GM10248 (cell line): Measurements from ENCODE around the gene TBC1D5.

ENCODE experiments used
- CTCF ChIA-PET: fragments of 300-600 bp; sonication (Branson Sonifier 250); formaldehyde crosslinking; extraction: SDS; loops from one replicate; lab custom pipeline; 2021; ENCODE audit warnings: antibody characterized with exemption; lab: Yijun Ruan, JAX
- POLR2A ChIA-PET: fragments of 350-650 bp; sonication (Branson Sonifier 250); formaldehyde crosslinking; extraction: SDS; loops from one replicate; lab custom pipeline; 2020; ENCODE audit warnings: antibody characterized with exemption; lab: Yijun Ruan, JAX
- DNase-seq: peaks from one replicate; pipeline ENCODE4 v3.0.0; 2012; ENCODE audit errors: extremely low spot score
- TF ChIP-seq, protein P1 (sequence below): IDR thresholded peaks from 2 replicates; pipeline ENCODE4 v1.5.1; 2012; ENCODE audit warnings: mild to moderate bottlenecking, low read depth; ENCODE audit errors: extremely low read depth, missing control alignments, control extremely low read depth

Gene TBC1D5

DNA sequence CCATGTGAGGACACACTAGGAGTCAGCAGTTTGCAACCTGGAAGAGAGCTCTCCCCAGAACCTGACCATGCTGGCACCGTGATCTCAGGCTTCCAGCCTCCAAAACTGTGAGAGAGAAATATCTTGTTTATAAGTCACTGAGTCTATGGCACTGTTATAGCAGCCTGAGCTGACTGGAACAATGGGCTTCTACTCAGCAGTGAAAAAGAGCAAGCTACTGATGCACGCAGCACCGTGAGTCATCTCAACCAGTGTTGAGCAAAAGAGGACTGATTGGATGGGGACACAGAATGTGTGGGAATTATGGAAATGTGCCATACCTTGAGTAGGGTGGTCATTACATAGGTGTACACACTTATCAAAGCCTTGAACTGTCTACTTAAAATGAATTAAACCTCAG is 627.2 kb downstream of the TBC1D5 start:
- TF ChIP-seq, protein P1, sequence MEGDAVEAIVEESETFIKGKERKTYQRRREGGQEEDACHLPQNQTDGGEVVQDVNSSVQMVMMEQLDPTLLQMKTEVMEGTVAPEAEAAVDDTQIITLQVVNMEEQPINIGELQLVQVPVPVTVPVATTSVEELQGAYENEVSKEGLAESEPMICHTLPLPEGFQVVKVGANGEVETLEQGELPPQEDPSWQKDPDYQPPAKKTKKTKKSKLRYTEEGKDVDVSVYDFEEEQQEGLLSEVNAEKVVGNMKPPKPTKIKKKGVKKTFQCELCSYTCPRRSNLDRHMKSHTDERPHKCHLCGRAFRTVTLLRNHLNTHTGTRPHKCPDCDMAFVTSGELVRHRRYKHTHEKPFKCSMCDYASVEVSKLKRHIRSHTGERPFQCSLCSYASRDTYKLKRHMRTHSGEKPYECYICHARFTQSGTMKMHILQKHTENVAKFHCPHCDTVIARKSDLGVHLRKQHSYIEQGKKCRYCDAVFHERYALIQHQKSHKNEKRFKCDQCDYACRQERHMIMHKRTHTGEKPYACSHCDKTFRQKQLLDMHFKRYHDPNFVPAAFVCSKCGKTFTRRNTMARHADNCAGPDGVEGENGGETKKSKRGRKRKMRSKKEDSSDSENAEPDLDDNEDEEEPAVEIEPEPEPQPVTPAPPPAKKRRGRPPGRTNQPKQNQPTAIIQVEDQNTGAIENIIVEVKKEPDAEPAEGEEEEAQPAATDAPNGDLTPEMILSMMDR, result no peak
- DNase-seq, result no peak
- ChIA-PET CTCF (interaction anchor here (0.8 kb wide), 1 partner anchor 12 kb away, joined by 3 read pairs; no protein-coding TSS in a partner anchor), POLR2A (no interaction called here)

DNA sequence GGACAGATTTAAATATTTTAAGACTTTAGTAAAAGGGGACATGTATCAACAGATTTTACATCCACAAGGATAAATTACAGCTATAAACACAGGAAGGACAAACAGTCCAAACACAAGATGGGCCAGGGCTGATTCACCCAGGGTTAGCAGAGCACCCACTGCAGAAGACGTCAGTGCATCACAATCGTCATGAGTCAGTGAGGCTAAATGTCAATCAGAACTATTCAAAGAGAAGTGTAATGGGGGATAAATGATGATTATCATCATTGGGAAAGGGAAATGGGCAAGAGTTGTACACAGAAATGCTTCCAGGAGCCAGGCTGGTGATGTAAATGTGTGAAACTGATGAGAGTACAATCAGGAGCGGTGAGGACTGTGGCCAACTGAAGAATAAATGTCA is 630.8 kb downstream of the TBC1D5 start:
- CTCF ChIA-PET, result interaction anchor here (1.3 kb wide), 1 partner anchor 8 kb away, joined by 3 read pairs; no protein-coding TSS in a partner anchor
- no peak for DNase-seq
- POLR2A ChIA-PET, result no interaction called here
- TF ChIP-seq, protein P1, result no peak

DNA sequence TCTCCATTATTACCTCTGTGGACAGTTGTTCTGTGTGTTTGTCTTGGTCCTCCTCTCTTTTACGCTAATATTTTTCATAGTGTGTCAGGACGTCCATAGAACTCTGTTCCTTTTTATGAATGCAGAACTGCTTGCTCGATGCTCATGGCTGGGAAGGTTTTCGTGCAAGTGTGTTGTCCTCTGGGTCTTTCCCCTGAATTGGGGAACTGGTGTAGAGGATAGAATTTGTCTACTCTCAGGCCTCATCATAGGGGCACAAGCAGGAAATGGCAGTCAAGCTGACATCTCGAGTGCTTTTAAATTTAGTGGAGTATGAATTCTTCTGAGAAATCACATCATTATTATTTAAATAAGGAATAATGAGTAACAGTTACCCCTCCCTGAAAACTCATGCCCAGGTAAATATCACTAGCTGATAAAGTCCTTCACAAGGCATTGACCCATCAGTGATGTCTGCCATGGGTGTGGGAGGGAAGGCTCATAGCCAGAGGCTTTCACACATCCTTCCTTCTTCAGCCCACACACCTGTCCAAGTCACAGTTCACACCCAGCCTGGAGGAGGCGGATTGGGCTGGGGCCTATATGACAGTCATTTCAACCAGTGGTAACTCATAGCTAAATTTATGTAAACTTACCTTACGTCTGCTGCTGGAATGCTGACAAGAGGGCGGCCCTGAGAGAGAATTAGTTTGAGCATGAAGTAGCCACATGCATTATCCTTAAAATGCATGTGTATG is 631.6 kb downstream of the TBC1D5 start:
- POLR2A ChIA-PET, result no interaction called here
- no peak for DNase-seq
- CTCF ChIA-PET, result no interaction called here
- TF ChIP-seq, protein P1, result no peak
